Measurements from ENCODE around the gene GTF2E1. TPM values are rescaled to one million over a fixed set of nuclear protein-coding genes. Genes with fewer than 3 reads are reported as not detected.

Gene GTF2E1
- total and polyA plus RNA-seq, 10 donors: 5.2 to 28.3 (median 19.7) TPM

DNA sequence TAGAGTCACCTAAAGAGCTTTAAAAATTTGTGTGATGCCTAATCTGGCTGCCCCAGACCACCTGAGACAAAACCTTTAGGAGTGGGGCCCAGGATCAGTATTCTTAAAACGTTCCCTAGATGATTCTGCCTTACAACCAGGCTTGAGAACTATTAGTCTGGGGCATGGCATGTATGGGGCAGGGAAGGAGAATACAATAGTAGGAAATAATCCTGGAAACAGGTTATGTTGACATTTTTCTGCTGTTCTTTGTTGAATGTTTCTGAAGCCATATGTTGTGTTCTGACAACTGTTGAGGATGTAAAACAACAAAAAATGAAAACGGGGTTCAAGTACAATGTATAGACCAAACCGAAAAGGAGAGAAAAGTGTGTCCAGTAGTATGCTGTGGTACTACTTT is 2.9 kb downstream of the GTF2E1 start:
- TF ChIP-seq, protein P1, sequence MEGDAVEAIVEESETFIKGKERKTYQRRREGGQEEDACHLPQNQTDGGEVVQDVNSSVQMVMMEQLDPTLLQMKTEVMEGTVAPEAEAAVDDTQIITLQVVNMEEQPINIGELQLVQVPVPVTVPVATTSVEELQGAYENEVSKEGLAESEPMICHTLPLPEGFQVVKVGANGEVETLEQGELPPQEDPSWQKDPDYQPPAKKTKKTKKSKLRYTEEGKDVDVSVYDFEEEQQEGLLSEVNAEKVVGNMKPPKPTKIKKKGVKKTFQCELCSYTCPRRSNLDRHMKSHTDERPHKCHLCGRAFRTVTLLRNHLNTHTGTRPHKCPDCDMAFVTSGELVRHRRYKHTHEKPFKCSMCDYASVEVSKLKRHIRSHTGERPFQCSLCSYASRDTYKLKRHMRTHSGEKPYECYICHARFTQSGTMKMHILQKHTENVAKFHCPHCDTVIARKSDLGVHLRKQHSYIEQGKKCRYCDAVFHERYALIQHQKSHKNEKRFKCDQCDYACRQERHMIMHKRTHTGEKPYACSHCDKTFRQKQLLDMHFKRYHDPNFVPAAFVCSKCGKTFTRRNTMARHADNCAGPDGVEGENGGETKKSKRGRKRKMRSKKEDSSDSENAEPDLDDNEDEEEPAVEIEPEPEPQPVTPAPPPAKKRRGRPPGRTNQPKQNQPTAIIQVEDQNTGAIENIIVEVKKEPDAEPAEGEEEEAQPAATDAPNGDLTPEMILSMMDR (IDR thresholded peaks at IDR 0.05 in 8 of 11, conservative IDR thresholded peaks at IDR 0.05 in 3 of 11): no peak
- TF ChIP-seq POLR2A (IDR thresholded peaks at IDR 0.05) (no peak), POLR2AphosphoS5 (IDR thresholded peaks at IDR 0.05) (no peak)
- intact Hi-C loops (cut with DNase I; ENCODE audit: low total_unique reads): loop anchor here (10.0 kb wide), 1 partner anchor 151 kb away; the partner anchor contains the start of gene NDUFB4
- H3K27ac ChIP-seq: no peak overlapping the region
- H3K36me3 ChIP-seq: peaks cover 0 to 2% (median under 1%) of the 10 kb centered on the region in 6 donors
- H3K4me3 ChIP-seq: no peak overlapping the region
- H3K9me3 ChIP-seq: peaks cover 0 to 4% (median 0%) of the 10 kb centered on the region in 8 donors
- H3K4me1 ChIP-seq: peaks cover 12 to 48% (median 31%) of the 10 kb centered on the region in 6 donors
- DNase-seq: no peak
- no peaks in the 10 kb centered on the region for H3K27me3 ChIP-seq (replicated peaks in 1 of 7)
- WGBS, 5 donors: 67 to 84% (median 75%) methylated on average over 3 of the region's 3 CpGs

DNA sequence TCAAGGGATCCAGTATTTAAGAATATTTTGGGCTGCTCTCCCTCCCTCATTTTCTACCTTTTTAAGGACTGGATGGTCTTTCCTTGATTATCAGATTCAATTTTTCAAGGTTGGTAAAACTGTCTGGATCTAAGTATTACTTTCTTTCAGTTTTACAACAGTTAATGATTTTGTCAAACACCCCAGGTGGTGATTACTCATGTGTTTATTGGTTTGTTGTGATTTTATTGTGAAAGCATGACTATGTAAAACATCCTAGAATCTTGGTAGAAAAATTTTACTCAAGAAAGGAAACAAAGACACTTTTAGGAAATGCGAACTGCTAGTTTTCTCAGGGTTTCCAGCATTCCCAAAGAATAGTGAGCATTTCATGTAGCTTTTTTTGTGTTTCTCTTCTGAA is 7.3 kb downstream of the GTF2E1 start:
- Histone ChIP-seq H3K27me3 (replicated peaks in 1 of 7) (no peaks in the 10 kb centered on the region), H3K36me3 (peaks cover 0 to 43% (median 14%) of the 10 kb centered on the region in 6 donors), H3K9me3 (peaks cover 0 to 4% (median 0%) of the 10 kb centered on the region in 8 donors), H3K4me1 (peaks cover 0 to 32% (median 3%) of the 10 kb centered on the region in 6 donors), H3K27ac (no peak overlapping the region), H3K4me3 (no peak overlapping the region)
- intact Hi-C loops (cut with DNase I; ENCODE audit: low total_unique reads): loop anchor here (10.0 kb wide), 1 partner anchor 155 kb away; the partner anchor contains the start of gene NDUFB4
- no peak for DNase-seq
- TF ChIP-seq, protein P1 (IDR thresholded peaks at IDR 0.05 in 8 of 11, conservative IDR thresholded peaks at IDR 0.05 in 3 of 11): no peak
- no peak for TF ChIP-seq POLR2A (IDR thresholded peaks at IDR 0.05)
- TF ChIP-seq POLR2AphosphoS5 (IDR thresholded peaks at IDR 0.05): no peak
- WGBS, 5 donors: 90 to 97% (median 94%) methylated on average over 1 of the region's 1 CpG

DNA sequence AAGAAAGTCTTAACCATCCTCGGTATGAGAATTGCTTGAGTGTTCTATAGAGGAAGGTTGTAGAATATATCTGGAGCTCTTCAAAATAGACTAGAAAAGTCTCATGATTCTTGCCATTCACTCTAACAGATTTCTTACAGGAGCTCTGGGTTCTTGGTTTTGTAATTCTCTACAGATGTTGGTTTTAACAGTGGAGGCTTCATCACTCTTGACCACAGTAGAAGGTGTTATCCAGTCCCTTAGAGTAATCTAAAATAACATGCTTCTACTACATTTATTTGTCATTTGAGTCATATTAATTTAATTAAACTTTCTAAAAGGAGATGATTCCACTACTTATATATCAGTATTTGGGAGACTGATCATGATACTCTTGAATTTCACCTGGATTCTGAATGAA is 9.7 kb downstream of the GTF2E1 start:
- H3K4me3 ChIP-seq: no peak overlapping the region
- DNase-seq: no peak
- no peaks in the 10 kb centered on the region for H3K27me3 ChIP-seq (replicated peaks in 1 of 7)
- peaks cover 0 to 4% (median 0%) of the 10 kb centered on the region in 8 donors for H3K9me3 ChIP-seq
- TF ChIP-seq POLR2AphosphoS5 (IDR thresholded peaks at IDR 0.05) (no peak), POLR2A (IDR thresholded peaks at IDR 0.05) (no peak)
- TF ChIP-seq, protein P1 (IDR thresholded peaks at IDR 0.05 in 8 of 11, conservative IDR thresholded peaks at IDR 0.05 in 3 of 11): no peak
- H3K4me1 ChIP-seq: peaks cover 0 to 30% (median 0%) of the 10 kb centered on the region in 6 donors
- H3K36me3 ChIP-seq: peaks cover 0 to 63% (median 14%) of the 10 kb centered on the region in 6 donors
- H3K27ac ChIP-seq: no peak overlapping the region
- 90 to 100% (median 97%) methylated on average over 1 of the region's 1 CpG for WGBS, 5 donors
- intact Hi-C loops (cut with DNase I; ENCODE audit: low total_unique reads): no loop called here

DNA sequence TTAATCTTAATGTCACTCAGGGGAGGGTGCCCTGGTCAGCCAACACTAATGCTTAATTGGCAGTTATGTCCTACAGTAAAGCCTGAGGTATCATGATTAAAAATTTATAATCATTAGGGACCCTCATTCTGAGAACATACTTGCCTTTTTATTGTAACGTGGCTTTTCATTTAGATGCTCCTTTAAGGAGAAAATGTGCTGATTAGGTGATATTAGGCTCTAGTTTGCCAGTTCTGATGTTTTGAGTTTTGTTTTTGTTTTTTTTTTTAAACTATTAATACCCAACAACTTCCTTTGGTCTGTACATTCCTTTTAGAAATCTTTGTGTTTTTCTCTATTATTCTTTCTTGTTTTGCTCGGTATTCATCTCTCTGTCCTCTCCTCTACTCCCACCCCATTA is 10.3 kb downstream of the GTF2E1 start:
- Histone ChIP-seq H3K4me3 (no peak overlapping the region), H3K36me3 (peaks cover 0 to 68% (median 14%) of the 10 kb centered on the region in 6 donors), H3K9me3 (no peaks in the 10 kb centered on the region), H3K27me3 (replicated peaks in 1 of 7) (no peaks in the 10 kb centered on the region), H3K27ac (no peak overlapping the region), H3K4me1 (peaks cover 0 to 30% (median 0%) of the 10 kb centered on the region in 6 donors)
- 94 to 98% (median 98%) methylated on average over 2 of the region's 2 CpGs for WGBS, 5 donors
- TF ChIP-seq POLR2AphosphoS5 (IDR thresholded peaks at IDR 0.05) (no peak), POLR2A (IDR thresholded peaks at IDR 0.05) (no peak)
- TF ChIP-seq, protein P1 (IDR thresholded peaks at IDR 0.05 in 8 of 11, conservative IDR thresholded peaks at IDR 0.05 in 3 of 11): no peak
- no peak for DNase-seq
- intact Hi-C loops (cut with DNase I; ENCODE audit: low total_unique reads): no loop called here

Measured in spleen (tissue), 11 donors.